C4-2B (cell line): ENCODE data around the gene SLC9C2.

ENCODE experiments used
- H3K27ac ChIP-seq: fragments of 450-650 bp; 2 replicates; pipeline ENCODE4 v1.5.1; 2017
- CTCF ChIP-seq: fragments of 450-650 bp; conservative IDR thresholded peaks from 2 replicates; pipeline ENCODE4 v1.5.1; 2017; ENCODE audit warnings: mild to moderate bottlenecking
- ZFX ChIP-seq: fragments of 450-650 bp; IDR thresholded peaks from 2 replicates; pipeline ENCODE4 v1.6.1; 2017

Gene SLC9C2

DNA sequence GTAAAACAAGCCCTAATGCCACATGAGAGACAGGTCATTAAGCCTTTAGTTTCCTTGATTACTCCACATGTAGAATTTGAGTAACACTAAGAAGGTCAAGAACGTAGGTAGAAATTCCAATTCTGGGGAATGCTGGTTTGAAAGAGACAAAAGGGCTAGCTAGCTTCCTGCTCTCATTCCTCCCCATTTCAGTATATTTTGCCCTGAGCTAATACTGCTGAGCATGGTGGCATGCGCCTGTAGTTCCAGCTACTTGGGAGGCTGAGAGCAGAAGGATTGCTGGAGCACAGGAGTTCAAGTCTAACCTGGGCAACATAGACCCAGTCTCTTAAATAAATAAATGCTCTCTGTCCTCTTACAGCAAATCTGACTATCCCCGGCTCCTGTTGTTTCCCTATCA is 112.9 kb downstream of the SLC9C2 start:
- H3K27ac ChIP-seq, result no peak overlapping the region
- TF ChIP-seq ZFX (no peak), CTCF (no peak)

- no peak overlapping the region for H3K27ac ChIP-seq
- TF ChIP-seq ZFX (no peak), CTCF (peak; percentile 17; the same call in 1 of the 2 replicates)
Measured at GRCh38 chr1:173489149-173489600, 113.7 kb downstream of the SLC9C2 start.

DNA sequence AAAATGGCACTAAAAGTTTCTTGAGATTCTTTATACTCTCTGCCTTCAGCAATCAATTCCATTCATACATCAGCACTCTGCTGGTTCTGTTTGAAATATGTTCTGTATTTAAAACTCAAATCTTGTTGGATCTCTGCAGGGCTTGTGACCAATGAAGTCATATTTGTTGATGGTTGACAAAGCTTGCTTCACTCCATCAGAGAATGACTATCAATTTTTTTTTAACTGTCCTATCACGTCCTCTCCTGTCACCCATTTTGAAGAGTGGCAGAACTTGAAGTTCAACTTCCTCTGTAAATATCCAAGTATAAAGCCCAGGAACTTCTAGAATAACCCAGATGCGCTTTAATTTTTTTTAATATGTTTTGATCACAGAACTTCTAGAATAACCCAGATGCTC is 114.9 kb downstream of the SLC9C2 start:
- TF ChIP-seq CTCF (no peak), ZFX (no peak)

GRCh38 chr1:173485401-173485800 is 117.5 kb downstream of the SLC9C2 start:
- no peak for TF ChIP-seq CTCF
- TF ChIP-seq ZFX, result no peak
- H3K27ac ChIP-seq, result no peak overlapping the region

More for the DNA sequence above, 114.9 kb downstream of the SLC9C2 start:
- H3K27ac ChIP-seq, result no peak overlapping the region

DNA sequence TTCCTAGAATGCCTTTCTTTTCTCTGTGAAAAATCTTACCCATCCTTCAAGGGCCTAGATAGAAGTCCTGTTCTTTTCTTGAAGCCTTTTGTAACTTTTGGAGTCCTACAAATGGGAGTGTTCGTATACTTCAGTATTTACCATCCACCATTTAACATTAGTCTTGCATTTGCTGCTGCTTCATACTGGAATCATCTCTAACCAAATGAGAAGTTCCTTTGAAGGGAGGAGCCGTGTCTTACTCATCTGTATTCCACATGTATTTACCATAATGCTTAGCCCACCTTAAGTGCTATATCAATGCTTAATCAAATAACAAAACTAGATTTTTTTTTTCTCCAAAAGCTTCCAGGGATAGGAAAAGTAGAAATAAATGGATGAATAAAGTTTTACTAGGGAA is 118.6 kb downstream of the SLC9C2 start:
- TF ChIP-seq ZFX (no peak), CTCF (no peak)
- no peak overlapping the region for H3K27ac ChIP-seq

DNA sequence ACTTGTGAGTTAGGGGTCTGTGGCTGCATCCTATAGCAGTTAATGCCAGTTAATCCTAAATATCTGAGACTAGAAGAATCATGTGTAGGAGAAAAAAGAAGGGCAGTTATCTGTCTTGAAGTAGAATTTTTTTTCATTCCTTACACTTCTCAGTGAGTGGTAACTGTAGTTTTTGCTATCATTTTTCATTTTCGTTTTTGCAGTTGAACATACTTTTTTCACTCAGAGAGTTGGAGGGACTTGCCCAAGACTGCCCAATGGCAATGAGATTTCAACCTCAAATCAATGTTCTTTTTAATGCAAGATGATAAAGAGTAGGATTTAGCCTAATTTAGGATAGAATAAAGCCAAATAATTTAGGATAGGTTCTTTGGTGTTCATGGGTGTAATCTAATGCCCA is 120.2 kb downstream of the SLC9C2 start:
- H3K27ac ChIP-seq, result no peak overlapping the region
- no peak for TF ChIP-seq CTCF
- TF ChIP-seq ZFX, result no peak

- H3K27ac ChIP-seq, result no peak overlapping the region
- TF ChIP-seq CTCF, result no peak
- TF ChIP-seq ZFX, result no peak
Measured at GRCh38 chr1:173481195-173481772, 121.6 kb downstream of the SLC9C2 start.
